Endodermal cell (in vitro differentiated cells): ENCODE measurements around the gene ABCA4. TPM values are rescaled to one million over a fixed set of nuclear protein-coding genes. Genes with fewer than 3 reads are reported as not detected.

Experiments
- DNase-seq: peaks from one replicate; pipeline ENCODE4 v3.0.0-alpha.2; 2017
- H3K27ac ChIP-seq: 2 replicates; pipeline ENCODE4 v1.5.1; 2013; ENCODE audit warnings: mild to moderate bottlenecking, low read depth, low read length, moderate library complexity
- H3K27me3 ChIP-seq: 2 replicates; pipeline ENCODE4 v1.6.1; 2013; ENCODE audit warnings: mild to moderate bottlenecking, low read length, moderate library complexity; ENCODE audit not compliant: insufficient read depth, control insufficient read depth, poor library complexity, severe bottlenecking
- H3K36me3 ChIP-seq: 2 replicates; pipeline ENCODE4 v1.7.0; 2013; ENCODE audit warnings: mild to moderate bottlenecking, low read length, moderate library complexity; ENCODE audit not compliant: control insufficient read depth, insufficient read depth
- H3K4me1 ChIP-seq: one replicate; pipeline ENCODE4 v1.7.0; 2013; ENCODE audit warnings: low read length; ENCODE audit not compliant: control insufficient read depth, insufficient read depth
- H3K4me3 ChIP-seq: 2 replicates; pipeline ENCODE4 v1.5.1; 2013; ENCODE audit warnings: mild to moderate bottlenecking, low read length, moderate library complexity
- H3K9ac ChIP-seq: 2 replicates; pipeline ENCODE4 v1.6.1; 2013; ENCODE audit warnings: mild to moderate bottlenecking, low read length, moderate library complexity; ENCODE audit not compliant: poor library complexity, severe bottlenecking; ENCODE audit errors: extremely low read depth
- H3K9me3 ChIP-seq: 2 replicates; pipeline ENCODE4 v1.6.1; 2013; ENCODE audit warnings: mild to moderate bottlenecking, low read length, moderate library complexity; ENCODE audit not compliant: control insufficient read depth
- H3K27ac Mint-ChIP-seq: 2 replicates; pipeline ENCODE4 v1.8.0; 2020; ENCODE audit warnings: mixed read lengths
- H3K27me3 Mint-ChIP-seq: 2 replicates; pipeline ENCODE4 v1.8.0; 2021; ENCODE audit warnings: mild to moderate bottlenecking, mixed read lengths; ENCODE audit not compliant: insufficient read depth
- H3K36me3 Mint-ChIP-seq: 2 replicates; pipeline ENCODE4 v1.8.0; 2020; ENCODE audit warnings: low read depth, mixed read lengths
- H3K4me1 Mint-ChIP-seq: 2 replicates; pipeline ENCODE4 v1.8.0; 2020; ENCODE audit warnings: mixed read lengths
- H3K4me3 Mint-ChIP-seq: 2 replicates; pipeline ENCODE4 v1.8.0; 2020; ENCODE audit warnings: mild to moderate bottlenecking, moderate library complexity, mixed read lengths
- H3K9me3 Mint-ChIP-seq: 2 replicates; pipeline ENCODE4 v1.8.0; 2020; ENCODE audit warnings: mild to moderate bottlenecking, mixed read lengths
- WGBS, 2 experiments: methylation state at CpG; one replicate each; pipeline versions ENCODE4 v1.1.5 to v1.1.7; 2013; ENCODE audit warnings: missing lambda C conversion rate in 2 of 2, mixed read lengths in 1 of 2; ENCODE audit not compliant: insufficient coverage in 1 of 2, insufficient read length in 1 of 2; 5-methylcytosine and 5-hydroxymethylcytosine counted together
- total RNA-seq, 2 donors: library from RNA; stranded (reverse); fragmentation: NEBNext Ultra II Directional in 1 of 2; extraction: Animal tissue kit (Norgen Biotek cat#: 25700) in 1 of 2; gene quantifications; 2 replicates in 1 of 2; 3 replicates in 1 of 2; pipeline ENCODE4 v1.2.1, GENCODE V29; 2021
- TF ChIP-seq, protein P1 (sequence below): fragments of 200-600 bp; sonication (generic); conservative IDR thresholded peaks from 2 replicates; pipeline ENCODE4 v1.5.0; 2021; ENCODE audit warnings: antibody characterized with exemption, mild to moderate bottlenecking

The ABCA4 gene
- total RNA-seq, 2 donors from 2014 or later = 1.6 to 1.7 TPM

- no peaks in the 10 kb centered on the region for H3K27me3 ChIP-seq
- H3K4me1 Mint-ChIP-seq = peaks cover 37% of the 10 kb centered on the region
- DNase-seq = no peak
- H3K4me3 ChIP-seq = no peak overlapping the region
- no peak overlapping the region for H3K4me3 Mint-ChIP-seq
- no peaks in the 10 kb centered on the region for H3K36me3 Mint-ChIP-seq
- TF ChIP-seq, protein P1, sequence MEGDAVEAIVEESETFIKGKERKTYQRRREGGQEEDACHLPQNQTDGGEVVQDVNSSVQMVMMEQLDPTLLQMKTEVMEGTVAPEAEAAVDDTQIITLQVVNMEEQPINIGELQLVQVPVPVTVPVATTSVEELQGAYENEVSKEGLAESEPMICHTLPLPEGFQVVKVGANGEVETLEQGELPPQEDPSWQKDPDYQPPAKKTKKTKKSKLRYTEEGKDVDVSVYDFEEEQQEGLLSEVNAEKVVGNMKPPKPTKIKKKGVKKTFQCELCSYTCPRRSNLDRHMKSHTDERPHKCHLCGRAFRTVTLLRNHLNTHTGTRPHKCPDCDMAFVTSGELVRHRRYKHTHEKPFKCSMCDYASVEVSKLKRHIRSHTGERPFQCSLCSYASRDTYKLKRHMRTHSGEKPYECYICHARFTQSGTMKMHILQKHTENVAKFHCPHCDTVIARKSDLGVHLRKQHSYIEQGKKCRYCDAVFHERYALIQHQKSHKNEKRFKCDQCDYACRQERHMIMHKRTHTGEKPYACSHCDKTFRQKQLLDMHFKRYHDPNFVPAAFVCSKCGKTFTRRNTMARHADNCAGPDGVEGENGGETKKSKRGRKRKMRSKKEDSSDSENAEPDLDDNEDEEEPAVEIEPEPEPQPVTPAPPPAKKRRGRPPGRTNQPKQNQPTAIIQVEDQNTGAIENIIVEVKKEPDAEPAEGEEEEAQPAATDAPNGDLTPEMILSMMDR = no peak
- 93 to 100% methylated on average over 5 to 7 of the region's 7 CpGs for WGBS, 2 experiments
- H3K27ac ChIP-seq = no peak overlapping the region
- peaks cover 13% of the 10 kb centered on the region for H3K27me3 Mint-ChIP-seq
- peaks cover 12% of the 10 kb centered on the region for H3K4me1 ChIP-seq
- H3K36me3 ChIP-seq = no peaks in the 10 kb centered on the region
- no peaks in the 10 kb centered on the region for H3K9me3 Mint-ChIP-seq
- H3K9me3 ChIP-seq = no peaks in the 10 kb centered on the region
- H3K27ac Mint-ChIP-seq = no peak overlapping the region
- H3K9ac ChIP-seq = no peak overlapping the region
Measured at GRCh38 chr1:94072840-94073522, 48.0 kb downstream of the ABCA4 start.

DNA sequence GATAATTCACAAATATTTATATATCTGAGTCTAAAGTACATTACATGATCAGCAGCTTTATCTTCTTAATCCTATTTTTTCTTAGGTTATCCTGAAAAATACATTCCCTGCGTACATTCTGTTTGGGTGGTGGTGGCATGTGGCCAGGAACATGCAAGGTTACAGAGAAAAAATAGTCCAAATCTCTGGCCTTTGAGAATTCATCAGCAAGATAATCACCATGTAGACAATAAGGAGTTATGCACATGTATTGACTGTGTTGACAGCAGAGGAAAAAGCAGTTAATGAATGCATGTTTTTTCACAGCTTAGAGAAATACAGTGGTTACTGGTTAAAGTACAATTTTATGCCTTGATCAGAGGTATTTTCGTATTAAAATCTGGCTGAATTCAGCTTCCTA lies 49.0 kb downstream of the ABCA4 start:
- Histone ChIP-seq H3K4me3 (no peak overlapping the region), H3K36me3 (no peaks in the 10 kb centered on the region), H3K4me1 (peaks cover 12% of the 10 kb centered on the region), H3K9me3 (no peaks in the 10 kb centered on the region), H3K27ac (no peak overlapping the region), H3K9ac (no peak overlapping the region), H3K27me3 (no peaks in the 10 kb centered on the region)
- Mint-ChIP-seq H3K4me1 (peaks cover 46% of the 10 kb centered on the region), H3K27ac (no peak overlapping the region), H3K9me3 (no peaks in the 10 kb centered on the region), H3K36me3 (no peaks in the 10 kb centered on the region), H3K4me3 (no peak overlapping the region), H3K27me3 (peaks cover 13% of the 10 kb centered on the region)
- DNase-seq = no peak
- 83 to 91% methylated on average over 1 to 2 of the region's 2 CpGs for WGBS, 2 experiments
- TF ChIP-seq, protein P1 = no peak

GRCh38 chr1:94071391-94071790 lies 49.6 kb downstream of the ABCA4 start:
- 93% methylated on average over 1 of the region's 1 CpG; no CpG with 5 or more reads in 1 of the 2 experiments for WGBS, 2 experiments
- no peaks in the 10 kb centered on the region for H3K9me3 Mint-ChIP-seq
- H3K4me1 ChIP-seq = peaks cover 12% of the 10 kb centered on the region
- no peak overlapping the region for H3K4me3 Mint-ChIP-seq
- H3K36me3 Mint-ChIP-seq = no peaks in the 10 kb centered on the region
- DNase-seq = no peak
- no peaks in the 10 kb centered on the region for H3K27me3 ChIP-seq
- H3K27me3 Mint-ChIP-seq = peaks cover 13% of the 10 kb centered on the region
- no peak overlapping the region for H3K9ac ChIP-seq
- TF ChIP-seq, protein P1 = no peak
- H3K27ac Mint-ChIP-seq = no peak overlapping the region
- H3K4me1 Mint-ChIP-seq = peaks cover 47% of the 10 kb centered on the region
- no peaks in the 10 kb centered on the region for H3K9me3 ChIP-seq
- no peaks in the 10 kb centered on the region for H3K36me3 ChIP-seq
- no peak overlapping the region for H3K27ac ChIP-seq
- H3K4me3 ChIP-seq = no peak overlapping the region
